Measurements from ENCODE around the gene PXN.
"Not testable (repeated sequence)": the region's sequence is repeated elsewhere in the genome, so short reads cannot be mapped to it uniquely, and the experiment has no call there.

PXN gene

GRCh38 chr12:120239776-120240494, 25.6 kb downstream of the PXN start:
- DNase-seq = no peak

DNA sequence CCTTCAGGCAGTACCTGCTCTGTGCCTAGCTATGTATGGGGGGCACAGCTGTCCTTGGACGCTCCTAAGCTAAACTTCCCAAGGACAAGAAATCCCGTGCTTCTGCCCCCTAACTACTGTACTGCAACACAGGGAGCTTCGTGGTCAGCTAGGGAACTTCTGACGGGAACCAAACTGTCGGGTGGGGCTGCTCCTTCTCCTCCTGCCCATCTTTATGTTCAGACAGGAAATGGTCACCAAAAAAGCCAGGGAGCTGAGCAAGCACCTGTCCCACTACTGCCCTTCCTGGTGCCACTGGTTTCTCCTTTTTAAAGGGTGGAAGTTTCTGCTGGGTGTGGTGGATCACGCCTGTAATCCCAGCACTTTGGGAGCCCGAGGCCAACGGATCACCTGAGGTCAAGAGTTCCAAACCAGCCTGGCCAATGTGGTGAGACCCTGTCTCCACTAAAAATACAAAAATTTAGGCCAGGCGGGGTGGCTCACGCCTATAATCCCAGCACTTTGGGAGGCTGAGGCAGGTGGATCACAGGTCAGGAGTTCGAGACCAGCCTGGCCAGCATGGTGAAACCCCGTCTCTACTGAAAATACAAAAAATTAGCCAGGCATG, 26.6 kb downstream of the PXN start:
- DNase-seq = no peak

DNA sequence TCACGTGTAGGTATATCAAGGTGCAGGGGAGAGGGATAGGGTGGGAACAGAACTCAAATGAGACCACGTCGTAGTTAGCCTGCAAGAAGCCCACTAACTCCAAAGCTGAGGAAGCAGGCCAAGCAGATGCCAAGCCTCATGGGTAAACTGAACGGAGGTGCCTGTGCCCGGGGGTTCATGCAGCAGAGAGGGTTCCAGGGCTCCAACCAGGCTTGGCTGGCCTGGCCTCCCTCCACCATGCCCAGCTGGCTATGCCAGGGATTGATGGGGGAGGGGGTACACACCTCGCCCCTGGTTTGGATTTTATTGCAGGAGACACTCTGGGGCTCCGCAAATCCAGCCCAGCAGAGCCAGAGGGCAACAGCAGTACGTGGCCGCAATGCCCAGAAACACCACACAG, 27.3 kb downstream of the PXN start:
- DNase-seq = no peak

- DNase-seq = no peak
Observed at GRCh38 chr12:120237360-120238171, 28.0 kb downstream of the PXN start.

DNA sequence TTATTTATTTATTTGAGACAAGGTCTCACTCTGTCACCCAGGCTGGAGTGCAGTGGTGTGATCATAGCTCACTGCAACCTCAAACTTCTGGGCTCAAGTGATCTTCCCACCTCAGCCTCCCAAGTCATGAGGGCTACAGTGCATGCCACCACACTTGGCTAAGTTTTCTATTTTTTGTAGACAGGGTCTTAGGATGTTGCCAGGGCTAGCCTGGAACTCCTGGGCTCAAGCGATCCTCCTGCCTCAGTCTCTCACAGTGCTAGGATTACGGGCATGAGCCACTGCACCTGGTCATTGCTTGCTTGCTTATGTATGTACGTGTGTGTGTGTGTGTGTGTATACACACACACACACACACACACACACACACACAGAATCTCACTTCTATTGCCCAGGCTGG, 28.7 kb downstream of the PXN start:
- not testable (repeated sequence) for DNase-seq

- no peak for DNase-seq
Observed at GRCh38 chr12:120235369-120236323, 29.9 kb downstream of the PXN start.

DNA sequence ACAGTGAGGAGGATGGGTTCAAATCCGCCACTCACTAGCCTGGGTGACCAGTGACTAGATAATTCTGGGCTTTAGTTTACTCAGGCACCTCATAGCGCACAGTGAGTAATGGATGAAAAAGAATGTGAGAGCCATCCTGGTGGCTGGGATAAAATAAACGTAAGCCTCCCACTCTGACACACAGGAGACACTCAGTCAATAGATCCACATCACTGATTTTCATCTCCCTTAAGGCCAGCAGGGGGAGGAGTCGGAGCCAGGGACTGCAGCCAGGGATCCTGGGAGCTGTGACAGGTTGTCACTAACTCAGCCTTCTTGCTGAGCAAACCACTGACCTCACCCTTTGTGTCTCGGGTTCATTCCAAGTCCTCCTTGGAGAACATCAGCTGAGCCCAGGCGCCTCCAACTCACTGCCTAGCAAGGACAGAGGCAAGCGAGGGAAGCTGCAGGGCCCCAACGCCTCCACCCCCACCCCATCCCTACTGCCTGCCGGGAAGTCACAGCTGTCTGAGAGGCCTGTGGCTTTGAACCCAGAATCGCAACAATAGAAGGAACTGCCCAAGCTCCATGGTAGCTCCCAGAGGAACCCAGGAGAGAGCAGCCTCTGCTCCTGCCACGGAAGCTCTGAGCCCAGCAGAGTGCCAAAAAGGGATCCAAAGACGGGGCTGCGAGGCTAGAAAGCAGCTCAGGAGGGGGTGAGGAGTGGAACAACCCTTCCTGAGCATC, 30.7 kb downstream of the PXN start:
- no peak for DNase-seq

DNA sequence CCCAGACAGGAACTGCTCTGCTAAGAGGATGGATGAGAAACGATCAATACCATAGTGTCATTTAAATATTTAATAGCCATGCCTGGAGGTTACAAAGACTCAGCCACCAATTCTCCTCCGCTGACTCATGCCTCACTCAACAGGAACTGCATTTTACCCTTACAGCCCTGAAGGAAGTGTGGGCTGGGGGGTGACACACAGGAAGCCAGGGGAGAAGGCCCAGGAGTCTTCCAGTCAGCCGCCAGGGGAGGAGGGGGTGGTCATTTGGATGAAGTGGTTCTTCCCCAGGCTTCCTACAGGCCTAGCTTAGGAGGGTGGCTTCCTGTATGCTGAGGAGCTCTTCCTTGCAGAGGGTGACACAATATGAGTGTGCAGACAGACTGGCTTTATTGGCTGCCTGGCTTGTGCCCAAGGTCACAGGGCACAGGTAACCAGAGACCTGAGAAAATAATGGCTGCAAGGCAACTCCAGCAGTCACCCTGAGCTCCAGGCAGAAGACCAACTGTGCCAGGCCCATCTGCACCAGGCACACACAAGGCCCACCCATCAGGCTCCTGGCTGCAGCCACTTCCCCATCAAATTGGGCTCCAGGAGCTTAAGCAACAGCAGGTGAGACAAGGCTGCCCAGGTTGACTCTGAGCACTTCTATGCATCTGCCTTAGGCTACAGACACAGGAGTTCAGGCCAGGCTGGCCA, 34.1 kb downstream of the PXN start:
- no peak for DNase-seq

GRCh38 chr12:120230974-120231315, 34.6 kb downstream of the PXN start:
- no peak for DNase-seq

GRCh38 chr12:120230326-120230973, 35.1 kb downstream of the PXN start:
- DNase-seq = no peak

DNA sequence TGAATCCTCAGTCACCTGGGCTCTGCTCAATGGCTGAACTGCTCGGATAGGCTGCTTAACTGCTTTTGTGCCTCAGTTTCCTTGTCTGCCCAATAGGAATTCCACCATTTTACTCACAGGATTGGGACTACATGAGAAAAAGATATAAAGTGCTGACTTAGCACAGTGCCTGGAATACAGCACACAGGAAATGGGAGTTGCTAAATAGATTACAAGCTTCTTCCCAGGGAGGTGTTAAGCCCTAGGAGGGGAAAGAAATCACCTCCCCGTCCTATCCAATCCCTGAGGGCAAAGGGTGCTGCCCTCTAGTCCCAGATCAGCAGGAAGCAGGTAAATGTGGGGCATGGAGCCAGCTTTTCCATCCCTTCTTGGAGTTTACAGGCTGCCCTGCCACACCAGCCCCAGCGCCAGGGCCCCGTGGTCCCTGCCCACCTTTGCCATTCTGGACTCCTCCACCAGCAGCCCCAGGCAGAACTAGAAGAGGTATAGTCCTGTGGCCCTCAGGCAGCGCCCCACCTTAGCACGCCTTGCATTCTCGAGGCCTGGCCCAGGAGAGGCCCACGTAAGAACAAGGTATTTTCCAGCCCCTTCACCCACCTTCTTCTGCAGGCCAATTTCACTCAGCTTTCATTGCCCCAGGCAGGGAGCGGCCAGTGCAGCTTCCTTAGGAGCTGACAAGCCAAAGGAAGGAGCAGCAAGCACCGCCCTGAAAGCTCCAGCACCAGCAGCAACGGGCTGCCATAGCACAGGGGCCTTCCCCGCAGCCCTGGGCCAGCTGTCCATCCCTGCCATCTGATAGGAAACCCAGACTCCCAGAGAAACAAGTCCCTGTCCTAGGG, 35.8 kb downstream of the PXN start:
- no peak for DNase-seq

DNA sequence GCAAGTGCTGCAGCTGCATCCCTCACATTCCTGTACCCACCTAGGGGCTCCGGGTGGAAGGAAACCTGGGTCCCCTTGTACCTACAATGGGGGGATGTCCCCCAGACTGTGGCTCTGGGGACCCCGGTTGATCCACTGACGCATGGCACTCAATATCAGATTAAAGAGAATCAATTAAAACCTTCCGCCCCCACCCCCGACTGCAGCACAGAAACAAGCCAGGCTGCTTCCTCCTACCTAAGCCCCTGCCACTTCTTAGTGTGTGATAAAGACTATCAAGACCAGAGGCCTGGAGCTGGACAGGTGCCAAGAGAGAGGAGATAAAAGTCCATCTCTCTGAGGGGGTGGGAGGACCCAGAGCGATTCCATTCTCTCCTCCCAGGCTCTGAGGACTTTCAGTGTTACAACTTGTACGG, 36.5 kb downstream of the PXN start:
- no peak for DNase-seq

DNA sequence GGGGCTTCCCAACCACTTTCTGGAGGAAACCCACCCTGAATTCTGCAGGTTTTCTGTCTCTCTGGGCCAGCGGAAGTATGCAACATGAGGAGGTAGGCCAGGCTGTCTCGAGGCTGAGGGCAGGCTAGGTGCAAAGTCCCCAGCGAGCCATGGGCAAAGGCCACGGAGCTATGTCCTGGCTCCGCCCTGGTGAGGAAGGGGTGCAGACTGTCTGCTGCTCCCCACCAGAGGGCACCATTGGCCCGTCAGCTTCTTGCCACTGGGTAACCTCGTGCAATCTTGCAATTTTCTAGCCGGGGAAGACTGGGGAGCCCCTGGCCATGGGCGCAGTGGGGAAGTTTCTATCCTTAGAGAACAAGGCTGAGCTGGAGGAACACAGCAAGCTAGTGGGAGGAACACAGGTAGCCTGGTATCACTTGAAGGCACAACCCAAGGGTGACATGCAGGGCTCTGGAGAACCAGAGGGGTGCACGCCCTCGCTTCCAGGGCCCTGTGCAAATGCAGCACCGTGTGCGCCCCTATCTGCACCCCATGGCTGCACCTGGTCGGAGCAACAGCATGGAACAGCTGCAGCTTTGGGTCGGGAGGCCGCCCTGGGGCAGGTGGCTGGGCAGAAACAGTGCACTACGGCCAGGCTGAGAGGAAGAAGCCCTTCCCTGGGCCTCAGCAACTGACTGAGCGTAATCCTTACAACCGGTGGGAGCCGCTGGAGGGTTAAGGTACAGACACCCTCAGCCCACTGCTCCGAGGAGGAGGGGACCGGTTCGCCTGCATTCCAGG, 37.0 kb downstream of the PXN start:
- DNase-seq = peak; percentile 26

DNA sequence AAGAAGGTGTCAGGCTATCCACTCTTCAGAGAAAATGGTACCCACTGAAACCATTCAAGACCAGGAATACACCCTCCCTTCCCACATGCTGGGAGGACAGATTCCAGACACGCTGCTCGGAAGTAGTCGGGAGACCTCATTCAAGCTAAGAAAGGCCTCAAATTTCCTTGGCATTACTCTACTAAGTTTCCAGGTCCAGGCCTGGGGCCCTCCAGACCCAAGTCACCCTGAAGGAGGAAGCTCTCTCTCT, 37.6 kb downstream of the PXN start:
- no peak for DNase-seq

GRCh38 chr12:120227233-120228040, 38.1 kb downstream of the PXN start:
- no peak for DNase-seq

GRCh38 chr12:120225852-120226640, 39.5 kb downstream of the PXN start:
- no peak for DNase-seq

GRCh38 chr12:120225200-120225558, 40.4 kb downstream of the PXN start:
- DNase-seq = no peak

Data from NCI-H1048 (cell line).